ENCODE results near the gene DENND5B.

DNA sequence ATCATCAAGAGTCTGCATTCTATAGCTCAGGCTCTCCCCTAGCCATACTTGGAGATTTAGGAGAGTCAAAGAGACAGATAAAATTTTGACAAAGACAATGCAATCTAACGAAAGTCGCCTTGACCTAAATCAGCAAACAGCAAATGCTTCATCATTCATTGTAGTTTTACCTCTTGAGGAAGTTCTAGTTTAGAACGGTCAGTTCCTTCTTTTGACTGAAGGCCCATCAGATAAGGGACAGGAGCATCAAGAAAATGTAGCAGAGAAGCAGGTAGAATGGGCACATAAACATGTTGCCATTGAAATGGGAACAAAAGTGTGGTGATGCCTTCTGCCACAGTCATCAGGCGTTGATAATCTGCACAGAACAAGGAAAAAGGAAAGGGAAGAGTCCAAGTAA, 130.9 kb downstream of the DENND5B start:
- no peak for TF ChIP-seq POLR2A (IDR thresholded peaks at IDR 0.05)
- TF ChIP-seq, protein P1, sequence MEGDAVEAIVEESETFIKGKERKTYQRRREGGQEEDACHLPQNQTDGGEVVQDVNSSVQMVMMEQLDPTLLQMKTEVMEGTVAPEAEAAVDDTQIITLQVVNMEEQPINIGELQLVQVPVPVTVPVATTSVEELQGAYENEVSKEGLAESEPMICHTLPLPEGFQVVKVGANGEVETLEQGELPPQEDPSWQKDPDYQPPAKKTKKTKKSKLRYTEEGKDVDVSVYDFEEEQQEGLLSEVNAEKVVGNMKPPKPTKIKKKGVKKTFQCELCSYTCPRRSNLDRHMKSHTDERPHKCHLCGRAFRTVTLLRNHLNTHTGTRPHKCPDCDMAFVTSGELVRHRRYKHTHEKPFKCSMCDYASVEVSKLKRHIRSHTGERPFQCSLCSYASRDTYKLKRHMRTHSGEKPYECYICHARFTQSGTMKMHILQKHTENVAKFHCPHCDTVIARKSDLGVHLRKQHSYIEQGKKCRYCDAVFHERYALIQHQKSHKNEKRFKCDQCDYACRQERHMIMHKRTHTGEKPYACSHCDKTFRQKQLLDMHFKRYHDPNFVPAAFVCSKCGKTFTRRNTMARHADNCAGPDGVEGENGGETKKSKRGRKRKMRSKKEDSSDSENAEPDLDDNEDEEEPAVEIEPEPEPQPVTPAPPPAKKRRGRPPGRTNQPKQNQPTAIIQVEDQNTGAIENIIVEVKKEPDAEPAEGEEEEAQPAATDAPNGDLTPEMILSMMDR (IDR thresholded peaks at IDR 0.05): no peak

Data from right lobe of liver (tissue), 4 donors.